GM12878 (cell line): ENCODE results near the gene FAM83G.

Experiments used
- EZH2 ChIP-seq: IDR thresholded peaks from 2 replicates; pipeline ENCODE4 v1.6.1; 2012; ENCODE audit warnings: low read depth, mild to moderate bottlenecking, control low read depth, inconsistent platforms, low read length, borderline replicate concordance; ENCODE audit not compliant: control insufficient read depth
- HDAC2 ChIP-seq: fragments of 200-600 bp; sonication (generic); IDR thresholded peaks from 2 replicates; pipeline ENCODE4 v1.6.1; 2017
- NR2C2 ChIP-seq: IDR thresholded peaks from 2 replicates; pipeline ENCODE4 v1.6.1; 2011; ENCODE audit warnings: borderline replicate concordance, low read depth; ENCODE audit not compliant: control insufficient read depth, insufficient read length
- SIN3A ChIP-seq: IDR thresholded peaks from 2 replicates; pipeline ENCODE4 v1.6.1; 2012; ENCODE audit warnings: low read depth, low read length, improper control_type of control experiment
- SREBF2 ChIP-seq: IDR thresholded peaks from 2 replicates; pipeline ENCODE4 v1.6.1; 2012; ENCODE audit warnings: mild to moderate bottlenecking, low read length
- YY1 ChIP-seq: IDR thresholded peaks from 2 replicates; pipeline ENCODE4 v1.6.1; 2011; ENCODE audit warnings: low read depth, mild to moderate bottlenecking, low read length
- ZNF384 ChIP-seq: IDR thresholded peaks from 2 replicates; pipeline ENCODE4 v1.6.1; 2012; ENCODE audit warnings: low read depth, mild to moderate bottlenecking, low read length, improper control_type of control experiment, borderline replicate concordance
- TF ChIP-seq, protein P1 (sequence below), 3 experiments: IDR thresholded peaks in 2 of 3; conservative IDR thresholded peaks in 1 of 3; 2 replicates each; pipeline ENCODE4 v1.5.1; 2011; ENCODE audit warnings: low read depth in 3 of 3, low read length in 3 of 3, mild to moderate bottlenecking in 3 of 3, control low read depth in 2 of 3, moderate library complexity in 2 of 3, inconsistent platforms in 1 of 3, mixed read lengths in 1 of 3; ENCODE audit not compliant: control insufficient read depth in 2 of 3, insufficient read depth in 1 of 3; ENCODE audit errors: extremely low read depth in 1 of 3

DNA sequence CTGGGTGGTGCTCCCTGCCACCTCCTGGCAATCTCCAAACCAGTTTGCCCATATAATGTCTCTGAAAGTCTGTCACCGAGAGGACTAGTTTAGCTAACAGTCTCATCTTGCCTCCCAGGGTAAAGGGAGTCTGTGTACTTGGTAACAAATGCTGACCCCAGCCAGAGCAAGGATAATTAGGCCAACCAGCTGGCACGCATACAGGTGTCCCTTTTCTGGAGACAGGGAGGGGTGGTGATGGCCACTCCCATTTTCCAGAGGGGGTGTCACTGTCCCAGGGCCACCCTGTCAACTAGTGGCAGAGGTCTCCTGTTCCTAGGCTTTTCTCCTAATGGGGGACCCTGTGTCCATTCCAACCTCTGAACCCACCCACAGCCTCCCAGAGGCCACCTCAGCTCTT is 8.1 kb downstream of the FAM83G start:
- TF ChIP-seq EZH2 (no peak), YY1 (no peak), ZNF384 (no peak), SREBF2 (no peak), NR2C2 (no peak), SIN3A (no peak), HDAC2 (no peak)
- TF ChIP-seq, protein P1, sequence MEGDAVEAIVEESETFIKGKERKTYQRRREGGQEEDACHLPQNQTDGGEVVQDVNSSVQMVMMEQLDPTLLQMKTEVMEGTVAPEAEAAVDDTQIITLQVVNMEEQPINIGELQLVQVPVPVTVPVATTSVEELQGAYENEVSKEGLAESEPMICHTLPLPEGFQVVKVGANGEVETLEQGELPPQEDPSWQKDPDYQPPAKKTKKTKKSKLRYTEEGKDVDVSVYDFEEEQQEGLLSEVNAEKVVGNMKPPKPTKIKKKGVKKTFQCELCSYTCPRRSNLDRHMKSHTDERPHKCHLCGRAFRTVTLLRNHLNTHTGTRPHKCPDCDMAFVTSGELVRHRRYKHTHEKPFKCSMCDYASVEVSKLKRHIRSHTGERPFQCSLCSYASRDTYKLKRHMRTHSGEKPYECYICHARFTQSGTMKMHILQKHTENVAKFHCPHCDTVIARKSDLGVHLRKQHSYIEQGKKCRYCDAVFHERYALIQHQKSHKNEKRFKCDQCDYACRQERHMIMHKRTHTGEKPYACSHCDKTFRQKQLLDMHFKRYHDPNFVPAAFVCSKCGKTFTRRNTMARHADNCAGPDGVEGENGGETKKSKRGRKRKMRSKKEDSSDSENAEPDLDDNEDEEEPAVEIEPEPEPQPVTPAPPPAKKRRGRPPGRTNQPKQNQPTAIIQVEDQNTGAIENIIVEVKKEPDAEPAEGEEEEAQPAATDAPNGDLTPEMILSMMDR (IDR thresholded peaks at IDR 0.05 in 2 of 3, conservative IDR thresholded peaks at IDR 0.05 in 1 of 3; ENCODE audit: control insufficient read depth in 2 of 3, extremely low read depth in 1 of 3, insufficient read depth in 1 of 3, low read depth in 3 of 3, low read length in 3 of 3), result no peak
